ENCODE results near the gene KLC3. TPM values are rescaled to one million over a fixed set of nuclear protein-coding genes. Genes with fewer than 3 reads are reported as not detected.

The KLC3 gene
- total RNA-seq (not detected), polyA plus RNA-seq (not detected), total RNA-seq (0 to 0.17 (median 0.07) reads per million in 6 experiments)

- Mint-ChIP-seq H3K4me1 (peaks cover 5 to 9% (median 8%) of the 10 kb centered on the region in 4 donors), H3K4me3 (peak within 1 kb of the TSS; percentile 12 to 85 (median 65)), H3K27ac (no peak within 1 kb of the TSS), H3K36me3 (no peaks in the 10 kb centered on the region), H3K9me3 (no peaks in the 10 kb centered on the region), H3K27me3 (peaks cover 15 to 39% (median 22%) of the 10 kb centered on the region in 5 donors)
- DNase-seq (peak in 8 of 10 donors; percentile 18 to 52 (median 37)), ATAC-seq (peak; percentile 51 to 56)
- POLR2A ChIA-PET: no interaction called here
Observed at GRCh38 chr19:45340232-45340898, at the start of gene KLC3. KLC3 (plus strand) TSS chr19:45340750; CDS start chr19:45345542, 4,792 bp downstream.

GRCh38 chr19:45291834-45292233, 48.7 kb upstream of the KLC3 start:
- Mint-ChIP-seq H3K9me3 (peaks cover 0 to 8% (median 3%) of the 10 kb centered on the region in 9 donors), H3K4me1 (no peaks in the 10 kb centered on the region), H3K4me3 (no peak overlapping the region), H3K36me3 (peaks cover 10 to 57% (median 38%) of the 10 kb centered on the region in 3 donors), H3K27ac (no peak overlapping the region), H3K27me3 (no peaks in the 10 kb centered on the region)
- POLR2A ChIA-PET: no interaction called here
- ATAC-seq (no peak), DNase-seq (no peak)

GRCh38 chr19:45293682-45294081, 46.9 kb upstream of the KLC3 start:
- POLR2A ChIA-PET: no interaction called here
- Mint-ChIP-seq H3K4me1 (no peaks in the 10 kb centered on the region), H3K36me3 (peaks cover 10 to 54% (median 38%) of the 10 kb centered on the region in 3 donors), H3K27ac (no peak overlapping the region), H3K4me3 (no peak overlapping the region), H3K27me3 (no peaks in the 10 kb centered on the region), H3K9me3 (peaks cover 0 to 8% (median 3%) of the 10 kb centered on the region in 9 donors)
- no peak for DNase-seq
- ATAC-seq: no peak

- Mint-ChIP-seq H3K27ac (no peak overlapping the region), H3K4me1 (no peaks in the 10 kb centered on the region)
- POLR2A ChIA-PET: no interaction called here
Observed at GRCh38 chr19:45294291-45295029, 46.1 kb upstream of the KLC3 start.

GRCh38 chr19:45295873-45296272, 44.7 kb upstream of the KLC3 start:
- Mint-ChIP-seq H3K4me1 (peaks cover 0 to 1% (median 0%) of the 10 kb centered on the region in 4 donors), H3K27me3 (no peaks in the 10 kb centered on the region), H3K36me3 (peaks cover 10 to 55% (median 40%) of the 10 kb centered on the region in 3 donors), H3K27ac (no peak overlapping the region), H3K9me3 (peaks cover 0 to 8% (median 3%) of the 10 kb centered on the region in 9 donors), H3K4me3 (no peak overlapping the region)
- ATAC-seq (no peak), DNase-seq (no peak)
- POLR2A ChIA-PET: no interaction called here

More at GRCh38 chr19:45294291-45295029, 46.1 kb upstream of the KLC3 start:
- ATAC-seq (no peak), DNase-seq (no peak)
- Mint-ChIP-seq H3K36me3 (peaks cover 10 to 57% (median 39%) of the 10 kb centered on the region in 3 donors), H3K9me3 (peaks cover 0 to 8% (median 3%) of the 10 kb centered on the region in 9 donors), H3K4me3 (no peak overlapping the region), H3K27me3 (no peaks in the 10 kb centered on the region)

GRCh38 chr19:45296355-45296754, 44.2 kb upstream of the KLC3 start:
- Mint-ChIP-seq H3K27ac (no peak overlapping the region), H3K9me3 (peaks cover 0 to 8% (median 3%) of the 10 kb centered on the region in 9 donors), H3K4me1 (peaks cover 0 to 1% (median 0%) of the 10 kb centered on the region in 4 donors), H3K27me3 (no peaks in the 10 kb centered on the region), H3K36me3 (peaks cover 10 to 53% (median 35%) of the 10 kb centered on the region in 3 donors), H3K4me3 (no peak overlapping the region)
- no peak for DNase-seq
- ATAC-seq: no peak
- POLR2A ChIA-PET: no interaction called here

- Mint-ChIP-seq H3K9me3 (peaks cover 0 to 3% (median 0%) of the 10 kb centered on the region in 9 donors), H3K4me1 (peaks cover 0 to 1% (median 0%) of the 10 kb centered on the region in 4 donors), H3K36me3 (peaks cover under 1 to 44% (median 27%) of the 10 kb centered on the region in 3 donors), H3K27me3 (no peaks in the 10 kb centered on the region), H3K27ac (no peak overlapping the region), H3K4me3 (no peak overlapping the region)
- DNase-seq (no peak), ATAC-seq (no peak)
- POLR2A ChIA-PET: no interaction called here
Observed at GRCh38 chr19:45297674-45298073, 42.9 kb upstream of the KLC3 start.

- Mint-ChIP-seq H3K36me3 (peaks cover 0 to 44% (median 25%) of the 10 kb centered on the region in 3 donors), H3K9me3 (peaks cover 0 to 3% (median 0%) of the 10 kb centered on the region in 9 donors), H3K27me3 (no peaks in the 10 kb centered on the region), H3K27ac (no peak overlapping the region), H3K4me3 (no peak overlapping the region), H3K4me1 (peaks cover 0 to 1% (median 0%) of the 10 kb centered on the region in 4 donors)
- POLR2A ChIA-PET: interaction anchor here (0.6 kb wide), 1 partner anchor 728 kb away, joined by 4 read pairs; no protein-coding TSS in a partner anchor
- DNase-seq (no peak), ATAC-seq (no peak)
Observed at GRCh38 chr19:45298264-45298663, 42.3 kb upstream of the KLC3 start.

- Mint-ChIP-seq H3K9me3 (no peaks in the 10 kb centered on the region), H3K27ac (no peak overlapping the region), H3K27me3 (no peaks in the 10 kb centered on the region), H3K36me3 (peaks cover 0 to 38% (median 20%) of the 10 kb centered on the region in 3 donors), H3K4me1 (peaks cover 0 to 6% (median 2%) of the 10 kb centered on the region in 4 donors), H3K4me3 (no peak overlapping the region)
- POLR2A ChIA-PET: no interaction called here
- ATAC-seq (no peak), DNase-seq (no peak)
Observed at GRCh38 chr19:45299719-45300118, 40.8 kb upstream of the KLC3 start.

GRCh38 chr19:45302416-45302815, 38.1 kb upstream of the KLC3 start:
- H3K9me3 Mint-ChIP-seq: no peaks in the 10 kb centered on the region
- H3K36me3 Mint-ChIP-seq: peaks cover 0 to 28% (median 16%) of the 10 kb centered on the region in 3 donors
- no peak overlapping the region for H3K27ac Mint-ChIP-seq
- H3K4me3 Mint-ChIP-seq: no peak overlapping the region
- POLR2A ChIA-PET: no interaction called here
- peaks cover 0 to 8% (median 3%) of the 10 kb centered on the region in 4 donors for H3K4me1 Mint-ChIP-seq
- DNase-seq (no peak), ATAC-seq (no peak)
- no peaks in the 10 kb centered on the region for H3K27me3 Mint-ChIP-seq

GRCh38 chr19:45303269-45304060, 37.1 kb upstream of the KLC3 start:
- ATAC-seq: no peak
- no peak for DNase-seq
- Mint-ChIP-seq H3K4me3 (no peak overlapping the region), H3K27ac (peak overlapping the region in 1 of 10 donors; percentile 24), H3K4me1 (peaks cover 0 to 8% (median 3%) of the 10 kb centered on the region in 4 donors), H3K36me3 (peaks cover 0 to 24% (median 15%) of the 10 kb centered on the region in 3 donors), H3K27me3 (no peaks in the 10 kb centered on the region), H3K9me3 (no peaks in the 10 kb centered on the region)
- POLR2A ChIA-PET: interaction anchor here (0.6 kb wide), 1 partner anchor 8 kb away, joined by 3 read pairs; no protein-coding TSS in a partner anchor

GRCh38 chr19:45304141-45304926, 36.2 kb upstream of the KLC3 start:
- H3K4me3 Mint-ChIP-seq: no peak overlapping the region
- POLR2A ChIA-PET: no interaction called here

More at GRCh38 chr19:45304141-45304926, 36.2 kb upstream of the KLC3 start:
- H3K9me3 Mint-ChIP-seq: no peaks in the 10 kb centered on the region
- peaks cover 0 to 8% (median 3%) of the 10 kb centered on the region in 4 donors for H3K4me1 Mint-ChIP-seq
- no peaks in the 10 kb centered on the region for H3K27me3 Mint-ChIP-seq
- no peak for ATAC-seq
- H3K27ac Mint-ChIP-seq: no peak overlapping the region
- peaks cover 0 to 16% (median 9%) of the 10 kb centered on the region in 3 donors for H3K36me3 Mint-ChIP-seq
- no peak for DNase-seq

Measured in naive thymus-derived CD8-positive, alpha-beta T cell (primary cell).